Kasumi-1 (cell line): ENCODE results near the gene DLX2.

Experiments
- DNase-seq, 2 experiments: peaks; one replicate each; lab custom pipeline; 2025; lab: John Stamatoyannopoulos, UW

The DLX2 gene

DNA sequence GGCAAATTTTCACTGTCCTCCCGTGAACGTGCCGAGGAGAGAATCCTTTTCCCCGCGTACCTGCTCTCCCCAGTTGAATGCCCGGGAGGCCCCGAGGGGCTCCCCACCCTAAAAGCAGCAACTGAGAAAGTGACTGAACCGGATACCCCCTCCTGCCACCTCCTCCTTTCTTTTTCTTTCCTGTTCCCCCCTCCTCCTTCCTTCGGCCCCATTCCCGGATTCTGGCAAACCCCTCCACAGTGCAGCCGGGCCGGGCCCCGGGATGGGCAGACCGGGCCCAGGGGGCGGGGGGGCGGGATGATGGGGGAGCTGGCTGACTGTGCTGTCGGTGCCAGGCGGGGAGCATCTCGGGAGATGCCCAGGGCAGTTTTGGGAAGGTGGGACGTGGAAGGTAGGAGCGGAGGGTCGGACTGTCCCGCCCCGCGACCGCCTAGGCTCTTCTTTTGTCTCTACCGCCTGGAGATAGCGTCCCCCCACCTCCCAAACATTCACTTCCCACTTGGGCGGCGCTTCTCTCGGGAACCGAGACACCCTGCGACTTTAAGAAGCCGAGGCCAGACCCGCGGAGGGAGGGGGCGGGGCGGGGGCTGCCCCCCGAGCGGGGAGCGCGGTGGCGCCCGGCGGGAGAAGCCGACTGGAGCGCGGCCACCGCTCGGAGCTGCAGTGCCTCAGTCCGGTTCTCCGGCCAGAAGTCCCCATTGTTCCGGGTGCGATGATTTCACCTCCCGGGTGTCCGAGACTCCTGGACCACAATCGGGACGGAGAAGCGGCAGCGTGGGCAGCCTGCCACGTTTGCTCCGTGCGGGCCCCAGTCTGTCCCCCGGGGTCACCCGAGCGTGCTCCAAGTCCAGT is 8.2 kb downstream of the DLX2 start:
- no peak for DNase-seq

DNA sequence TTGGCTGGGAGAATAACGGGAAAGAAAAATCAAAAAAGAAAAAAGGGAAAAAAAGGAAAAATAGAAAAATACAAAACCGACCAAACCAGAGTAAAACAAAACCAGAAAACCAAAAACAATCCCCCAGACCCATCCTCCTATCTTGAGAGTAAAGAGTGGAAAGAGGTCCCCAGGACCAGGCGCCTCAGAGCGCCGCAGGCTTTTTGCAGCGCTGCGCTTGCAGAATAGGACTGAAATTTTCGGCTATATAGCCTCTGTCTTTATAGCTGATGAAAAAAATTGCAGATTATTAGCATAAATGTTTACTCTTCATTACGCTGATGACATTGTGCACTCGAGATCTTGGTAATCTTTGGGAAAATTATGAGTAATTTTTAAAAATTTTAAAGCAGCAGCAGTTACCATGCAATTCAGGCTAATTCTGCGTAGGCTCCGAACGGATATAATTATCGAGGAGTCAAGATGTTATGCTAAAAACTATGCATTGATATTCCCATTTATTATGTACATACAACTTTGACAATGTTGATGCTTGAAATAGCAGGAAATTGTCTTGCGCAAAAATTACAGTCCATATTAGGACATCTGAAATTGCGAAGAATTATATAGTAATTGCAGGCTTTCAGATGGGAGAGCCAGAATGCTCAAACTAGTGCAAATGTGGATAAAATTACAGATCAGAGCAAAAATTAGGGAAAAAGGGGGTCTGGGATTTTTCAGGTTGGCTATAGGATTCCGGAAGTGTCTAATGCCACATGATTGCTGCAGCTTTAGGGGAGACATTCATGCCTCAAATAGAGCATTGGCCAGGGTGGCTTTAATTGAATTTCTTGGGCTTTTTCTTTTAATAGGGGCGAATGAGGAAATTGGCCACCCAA is 9.0 kb downstream of the DLX2 start:
- no peak for DNase-seq

DNA sequence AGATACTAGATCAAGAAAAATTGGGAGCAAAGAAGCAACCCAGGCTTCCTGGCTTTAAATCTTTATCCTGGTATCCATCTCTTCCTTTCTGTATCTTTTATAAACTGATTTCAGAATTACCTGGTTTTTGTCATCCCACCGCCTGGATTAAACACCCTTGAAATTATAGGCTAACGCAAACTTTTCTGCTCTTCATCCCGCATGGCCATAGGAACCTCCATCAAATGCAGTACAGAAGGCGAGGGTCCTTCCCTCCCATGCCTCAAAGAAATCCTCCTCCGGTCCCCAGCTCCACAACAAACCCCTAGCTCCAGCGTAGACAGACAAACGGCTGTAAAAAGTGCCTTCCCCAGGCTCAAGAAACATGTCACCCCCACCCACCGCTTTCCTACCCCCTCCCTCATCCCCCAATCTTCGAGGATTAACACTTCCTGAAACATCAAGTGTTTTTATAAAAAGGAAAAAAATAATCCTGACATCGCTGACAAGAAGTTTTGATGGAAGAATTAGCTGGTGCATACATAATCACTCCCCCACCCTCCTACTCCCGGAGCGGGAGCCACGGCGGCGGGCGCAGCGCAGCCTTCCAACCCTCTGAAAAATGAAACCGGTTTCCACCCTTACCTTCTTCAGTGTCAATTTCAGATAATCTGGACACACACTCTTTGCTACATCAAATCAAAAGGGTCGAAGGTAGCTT is 9.8 kb downstream of the DLX2 start:
- DNase-seq = no peak

DNA sequence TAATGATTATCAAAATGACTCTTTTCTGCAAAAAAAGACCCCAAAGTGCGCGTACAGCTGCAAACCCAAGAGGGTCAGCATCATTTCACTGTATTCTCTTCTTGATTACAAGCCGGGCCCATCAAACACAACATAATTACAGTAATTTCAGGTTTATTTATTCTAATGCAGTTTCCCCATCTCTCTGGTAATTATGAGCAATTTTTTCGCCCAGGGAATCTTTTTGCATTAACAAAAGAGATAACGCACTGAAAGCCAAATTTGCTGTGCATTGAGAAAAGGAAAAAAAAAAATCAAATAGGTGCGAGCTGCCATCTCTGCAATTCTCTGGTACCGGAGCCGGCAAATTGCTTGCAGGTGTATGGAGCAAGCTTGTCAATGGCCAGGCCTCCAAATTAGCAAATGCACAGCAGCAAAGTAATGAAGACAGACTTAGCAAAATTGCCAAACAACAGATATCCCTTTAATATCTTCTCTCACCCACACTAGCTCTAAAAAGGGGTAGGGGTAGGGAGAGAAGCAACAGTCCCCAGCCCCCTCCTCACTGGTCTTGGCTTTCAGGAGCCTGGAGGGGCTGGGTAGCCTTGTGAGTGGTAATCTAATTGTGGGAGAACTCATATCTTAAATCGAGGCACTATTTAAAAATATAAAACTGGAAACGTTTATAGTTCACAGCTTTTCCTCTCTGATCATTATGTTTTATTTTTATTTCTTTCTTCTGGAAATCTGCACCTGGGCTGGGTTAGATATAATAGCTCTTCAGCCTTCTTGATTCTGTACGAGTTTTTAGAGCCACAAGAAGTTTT is 10.7 kb downstream of the DLX2 start:
- DNase-seq = no peak

DNA sequence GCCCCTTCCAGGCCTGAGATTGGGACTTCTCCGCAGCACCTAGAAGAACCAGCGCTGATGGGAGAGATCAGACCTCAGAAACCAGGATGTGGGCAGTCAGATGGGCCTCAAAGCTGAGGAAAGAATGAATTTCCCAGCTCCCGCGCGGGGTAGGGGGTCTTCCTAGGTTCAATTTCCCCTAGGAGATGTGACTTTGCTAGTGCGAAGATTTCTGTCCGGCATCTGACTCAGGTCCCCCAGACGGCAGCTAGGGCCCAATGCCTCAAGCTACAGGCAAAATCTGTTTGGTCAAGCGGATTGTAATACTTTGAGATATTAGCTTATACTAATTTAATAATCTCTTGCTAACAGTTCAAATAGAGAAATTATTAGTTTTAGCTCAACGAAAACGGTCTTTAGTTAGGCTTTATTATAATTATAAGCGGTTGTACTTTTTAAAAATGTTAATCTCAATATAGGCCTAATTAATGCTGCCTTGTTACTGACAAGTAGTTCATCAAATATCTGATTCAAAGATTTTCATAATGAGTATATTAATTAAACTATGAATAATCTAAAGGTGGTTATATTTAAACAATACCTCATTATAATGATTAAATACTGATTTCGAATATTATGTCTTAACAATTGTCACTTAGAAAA is 11.6 kb downstream of the DLX2 start:
- no peak for DNase-seq

DNA sequence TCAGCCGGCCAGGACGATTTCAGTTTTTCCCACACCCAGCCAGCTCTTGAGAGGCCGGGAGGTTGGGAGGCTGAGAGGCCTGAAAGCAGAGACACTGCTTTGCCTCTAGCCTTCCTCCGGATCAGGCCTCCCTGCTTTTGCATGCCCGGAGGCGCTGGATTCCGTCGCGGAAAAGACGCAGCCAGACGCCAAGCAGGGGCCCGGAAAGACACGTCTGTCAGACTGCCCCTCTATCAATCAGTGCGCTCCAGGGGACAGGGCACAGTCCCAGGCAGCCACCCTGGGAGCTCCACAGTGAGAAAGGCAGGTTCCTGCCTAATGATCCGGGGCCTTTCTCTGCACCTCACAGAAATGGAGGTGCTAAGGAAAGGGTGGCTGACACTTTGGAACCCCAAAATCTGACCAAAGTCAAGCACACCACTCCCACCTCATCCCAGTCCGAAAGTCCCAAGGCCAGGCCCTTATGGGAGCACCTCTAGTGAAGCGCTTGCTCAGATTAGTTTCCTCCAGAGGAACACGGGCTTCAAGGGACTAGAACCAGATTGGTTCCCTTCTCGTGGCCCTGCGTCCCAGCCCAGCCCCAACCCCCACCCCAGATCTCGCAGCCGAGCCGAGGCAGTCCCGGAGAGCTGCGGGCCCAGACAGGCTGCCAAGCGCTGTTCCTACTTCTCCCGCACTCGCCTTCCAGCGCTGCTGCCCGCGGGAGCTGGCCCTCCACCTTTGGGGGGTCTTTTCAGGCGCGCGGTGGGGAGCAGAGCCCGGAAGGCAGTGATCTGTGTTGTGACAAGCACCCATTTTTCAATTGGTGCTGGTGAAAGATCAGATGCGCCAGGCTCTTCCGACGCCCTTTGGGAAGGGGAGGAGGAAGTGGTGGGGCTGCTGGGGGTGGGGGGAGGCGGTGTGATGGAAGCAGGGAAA is 12.4 kb downstream of the DLX2 start:
- DNase-seq = no peak

DNA sequence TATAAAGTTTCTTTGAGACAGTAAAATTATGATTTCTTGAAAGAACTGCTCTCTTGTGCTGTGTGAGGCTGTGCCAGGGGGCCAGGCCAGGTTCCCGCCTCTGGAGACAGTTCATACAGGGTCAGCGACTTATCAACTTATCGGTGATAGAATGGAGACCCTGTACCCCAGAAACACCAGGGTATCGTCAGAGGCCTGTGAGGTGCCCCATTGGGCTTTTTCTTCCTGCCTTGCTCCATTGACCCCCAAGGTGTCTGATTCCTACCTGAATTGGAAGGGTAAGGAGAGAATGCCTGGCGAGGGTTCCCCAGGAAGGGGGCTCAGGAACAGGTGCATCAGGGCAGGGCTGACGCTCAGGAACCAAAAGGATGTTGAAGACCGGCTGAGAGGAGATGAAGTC is 13.1 kb downstream of the DLX2 start:
- DNase-seq = no peak

DNA sequence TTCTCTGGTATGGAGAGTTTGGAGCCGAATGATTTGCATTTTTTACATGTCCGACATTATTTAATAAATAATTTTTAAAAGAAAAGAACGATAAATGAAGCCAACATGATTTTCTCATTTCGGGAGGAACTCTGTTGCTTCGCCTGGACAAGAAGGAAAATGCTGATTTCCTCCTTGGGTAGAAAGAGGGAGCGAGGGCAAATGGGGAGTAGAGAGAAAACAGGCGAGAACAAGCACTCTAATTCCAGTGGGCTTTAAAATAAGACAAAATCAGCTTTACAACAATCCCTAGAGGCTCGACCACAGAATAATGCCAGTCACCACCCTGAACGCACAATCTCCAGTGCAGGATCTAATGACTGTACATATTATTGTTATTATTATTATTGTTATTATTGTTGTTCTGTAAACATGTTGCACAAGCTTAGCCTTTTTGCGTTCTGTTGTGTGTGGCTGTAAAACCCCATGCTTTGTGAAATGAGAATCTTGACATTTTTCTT is 13.6 kb downstream of the DLX2 start:
- DNase-seq = no peak

DNA sequence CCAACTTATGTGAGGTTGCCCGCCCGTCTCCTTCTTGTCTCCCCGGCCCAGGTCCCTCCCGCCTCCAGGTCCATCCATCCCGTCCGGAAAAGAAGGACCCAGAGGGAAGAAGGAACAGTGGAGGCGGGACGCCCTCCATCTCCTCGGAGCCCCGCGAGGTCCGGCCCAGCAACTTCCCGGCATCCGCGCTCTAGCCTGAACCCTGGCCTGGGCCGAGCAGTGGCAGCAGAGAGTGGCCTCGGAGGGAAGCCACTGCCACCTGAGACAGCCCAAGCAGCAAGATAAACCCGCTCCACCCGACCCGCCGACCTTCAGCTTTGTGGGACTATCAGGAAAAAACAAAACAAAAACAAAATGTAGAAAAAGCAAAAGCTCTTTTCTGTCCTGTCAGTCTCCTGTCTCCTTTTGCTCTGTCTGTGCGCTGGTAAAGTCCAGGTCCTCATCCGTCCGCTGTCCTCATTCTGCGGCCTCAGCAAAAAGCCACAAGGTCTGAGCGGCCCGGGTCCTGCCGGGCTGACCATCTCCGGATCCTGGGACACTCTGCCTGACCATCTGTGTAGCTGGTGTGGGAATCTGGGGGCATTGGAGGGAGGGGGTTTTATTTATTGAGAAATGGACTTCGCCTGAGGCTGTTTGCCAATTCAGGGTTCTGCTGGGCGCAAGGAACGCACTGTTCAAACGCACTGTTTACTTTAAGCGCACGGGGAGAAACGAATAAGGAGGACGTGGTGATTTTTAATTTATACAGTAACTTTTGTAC is 14.3 kb downstream of the DLX2 start:
- DNase-seq = no peak

DNA sequence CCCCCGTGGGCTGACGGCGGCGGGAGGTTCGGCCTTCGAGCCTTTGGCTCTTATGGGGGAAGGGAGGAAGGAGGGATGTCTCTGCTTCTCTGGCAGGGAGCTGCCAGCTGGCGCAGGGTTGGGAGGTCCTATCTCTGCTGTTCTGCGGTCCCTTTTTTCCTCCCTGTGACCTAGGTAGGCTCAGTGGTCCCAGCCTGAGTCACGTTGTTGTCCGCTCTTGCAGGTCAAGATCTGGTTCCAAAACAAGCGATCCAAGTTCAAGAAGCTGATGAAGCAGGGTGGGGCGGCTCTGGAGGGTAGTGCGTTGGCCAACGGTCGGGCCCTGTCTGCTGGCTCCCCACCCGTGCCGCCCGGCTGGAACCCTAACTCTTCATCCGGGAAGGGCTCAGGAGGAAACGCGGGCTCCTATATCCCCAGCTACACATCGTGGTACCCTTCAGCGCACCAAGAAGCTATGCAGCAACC is 14.9 kb downstream of the DLX2 start:
- no peak for DNase-seq

DNA sequence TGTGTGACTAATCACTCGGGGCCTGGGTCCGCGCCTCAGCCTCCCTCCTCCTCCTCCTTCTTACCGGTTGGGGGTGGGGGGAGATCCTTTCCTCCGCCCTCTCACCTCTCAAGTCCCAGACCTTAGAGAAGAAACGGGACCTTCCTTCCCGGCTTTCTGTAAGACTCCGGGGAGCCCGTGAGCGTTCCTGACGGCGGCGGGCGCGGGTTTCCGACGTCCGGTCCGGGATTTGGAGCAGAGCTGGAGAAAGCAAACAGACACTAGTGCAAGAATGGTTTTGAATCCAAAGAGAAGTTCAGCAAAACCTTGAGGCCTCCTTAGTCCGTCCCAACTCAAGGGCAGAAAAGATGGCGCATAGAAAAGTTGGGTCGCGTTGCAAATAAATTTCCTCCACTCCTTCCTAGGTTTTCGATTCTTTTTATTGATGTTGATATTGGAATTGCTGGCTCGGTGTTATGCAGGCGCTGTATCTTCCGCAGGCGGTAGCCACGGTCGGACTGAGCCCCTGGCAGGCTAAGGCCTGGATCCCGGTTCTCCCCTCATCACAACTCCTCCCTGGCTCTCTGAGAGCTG is 15.4 kb downstream of the DLX2 start:
- DNase-seq = no peak

DNA sequence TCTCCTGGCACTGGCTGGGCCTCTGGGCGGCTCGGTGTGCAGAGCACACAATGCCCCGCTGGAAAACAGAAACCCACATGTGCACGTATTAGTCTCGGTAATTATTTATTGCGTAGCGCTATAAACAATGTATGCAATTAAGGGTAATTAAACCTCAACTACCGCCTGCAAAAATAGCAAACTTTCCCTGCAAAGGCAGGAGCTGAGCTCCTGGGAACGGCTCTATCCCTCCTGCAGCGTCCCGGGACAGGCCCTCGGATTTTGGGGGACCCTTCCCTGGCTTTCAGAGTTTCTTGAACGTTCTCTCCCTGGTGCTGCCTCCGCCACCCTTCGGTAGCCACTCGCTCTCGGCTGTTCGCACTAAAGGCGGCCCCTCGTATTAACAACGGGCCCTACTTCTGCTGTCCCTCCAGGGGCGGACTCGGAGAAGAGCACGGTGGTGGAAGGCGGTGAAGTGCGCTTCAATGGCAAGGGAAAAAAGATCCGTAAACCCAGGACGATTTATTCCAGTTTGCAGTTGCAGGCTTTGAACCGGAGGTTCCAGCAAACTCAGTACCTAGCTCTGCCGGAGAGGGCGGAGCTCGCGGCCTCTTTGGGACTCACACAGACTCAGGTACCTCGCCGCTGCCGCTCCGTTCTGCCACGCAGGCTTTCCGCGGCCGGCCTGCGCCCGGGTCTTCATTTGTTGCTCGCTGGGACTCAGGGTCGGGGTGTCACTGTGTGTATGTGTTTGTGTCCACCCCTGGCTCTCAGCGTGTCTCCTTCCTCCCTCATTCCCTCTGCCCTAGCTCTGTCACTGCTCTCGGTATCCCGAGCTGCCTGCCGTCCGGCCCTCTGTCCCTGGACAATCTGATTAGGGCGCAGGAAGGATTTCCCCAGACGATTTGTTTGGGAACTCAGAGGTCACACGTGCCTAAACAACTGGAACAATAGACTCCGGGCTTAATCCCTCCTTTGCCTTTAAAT is 16.2 kb downstream of the DLX2 start:
- DNase-seq = peak; percentile 39 to 72

DNA sequence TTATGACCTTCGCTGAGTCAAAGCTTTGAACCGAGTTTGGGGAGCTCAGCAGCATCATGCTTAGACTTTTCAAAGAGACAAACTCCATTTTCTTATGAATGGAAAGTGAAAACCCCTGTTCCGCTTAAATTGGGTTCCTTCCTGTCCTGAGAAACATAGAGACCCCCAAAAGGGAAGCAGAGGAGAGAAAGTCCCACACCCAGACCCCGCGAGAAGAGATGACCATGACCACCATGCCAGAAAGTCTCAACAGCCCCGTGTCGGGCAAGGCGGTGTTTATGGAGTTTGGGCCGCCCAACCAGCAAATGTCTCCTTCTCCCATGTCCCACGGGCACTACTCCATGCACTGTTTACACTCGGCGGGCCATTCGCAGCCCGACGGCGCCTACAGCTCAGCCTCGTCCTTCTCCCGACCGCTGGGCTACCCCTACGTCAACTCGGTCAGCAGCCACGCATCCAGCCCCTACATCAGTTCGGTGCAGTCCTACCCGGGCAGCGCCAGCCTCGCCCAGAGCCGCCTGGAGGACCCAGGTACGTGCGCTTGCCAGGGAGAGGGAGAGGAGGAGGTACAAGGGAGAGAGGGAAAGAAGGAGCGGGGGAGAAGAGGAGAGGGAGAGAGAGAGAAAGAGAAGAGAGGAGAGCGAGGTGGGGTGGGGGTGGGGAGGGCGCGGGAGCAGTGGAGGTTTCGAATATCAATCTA is 17.1 kb downstream of the DLX2 start, which contains the start of gene DLX1:
TSS of gene DLX1 (plus strand) at position 48 of the 700 bp plus-strand sequence. CDS start at position 219, 171 bp downstream.
- DNase-seq = no peak

DNA sequence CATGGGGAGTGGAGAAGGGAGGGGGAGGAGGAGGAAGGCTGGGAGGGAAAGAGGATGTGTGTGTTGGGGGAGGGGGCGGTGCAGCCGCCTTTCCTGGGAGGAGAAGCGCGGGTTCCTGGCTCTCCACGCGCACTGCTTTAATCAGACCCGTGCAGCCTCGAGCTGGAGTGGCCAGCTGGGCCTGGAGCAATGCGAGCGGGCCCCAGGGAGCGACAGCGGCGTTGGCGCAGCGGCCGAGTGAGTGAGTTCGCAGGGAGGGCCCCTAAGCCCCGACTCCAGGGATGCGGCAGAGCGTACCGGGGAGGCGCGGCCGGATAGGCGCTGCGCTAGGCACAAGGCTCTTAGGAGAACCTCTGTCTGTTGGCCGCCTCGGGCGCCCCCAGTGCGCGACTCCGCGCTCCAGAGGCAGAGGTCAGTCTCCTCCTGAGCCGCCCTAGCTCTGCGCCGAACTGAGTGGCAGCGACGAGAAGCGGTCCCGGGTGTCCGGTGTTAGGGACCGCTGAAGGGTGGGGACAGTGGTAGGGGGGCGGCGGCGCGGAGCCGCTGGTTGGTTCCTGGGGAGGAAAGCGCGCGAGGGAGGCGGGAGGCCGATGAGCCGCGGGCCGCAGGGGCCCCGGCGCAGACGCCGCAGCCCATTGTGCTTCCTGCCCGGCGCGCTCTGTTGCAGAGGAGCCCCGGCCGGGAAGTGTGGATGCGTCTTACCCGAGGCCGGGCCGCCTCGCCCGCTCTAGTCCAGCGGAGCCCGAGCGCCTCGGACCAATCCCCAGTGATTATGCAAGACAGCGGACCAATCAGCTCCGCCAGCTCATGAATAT is 17.8 kb downstream of the DLX2 start:
- DNase-seq = peak; percentile 84 to 89

DNA sequence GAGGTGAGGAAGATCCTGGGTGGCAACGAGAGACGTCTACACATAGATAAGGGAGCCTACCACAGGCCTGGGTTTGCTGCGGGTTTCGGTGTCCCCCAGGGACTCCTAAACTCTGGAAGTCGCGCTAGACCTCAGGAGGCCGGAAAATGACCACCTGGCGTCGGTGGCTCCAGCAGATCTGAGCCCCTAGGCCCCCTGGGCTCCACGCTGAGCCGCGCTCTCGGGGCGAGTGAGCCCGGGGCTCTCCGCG is 18.4 kb downstream of the DLX2 start:
- peak in 1 of 2 experiments; percentile 31 for DNase-seq
